MCF 10A (cell line): ENCODE results near the gene DDAH2. TPM values are rescaled to one million over a fixed set of nuclear protein-coding genes. Genes with fewer than 3 reads are reported as not detected.

Experiments used
- BruUV-seq: library from RNA; stranded (reverse); fragments of 400-500 nt; replicated peaks from 2 replicates; lab custom pipeline; 2021; lab: Mats Ljungman, UMichigan
- CTCF ChIA-PET: fragments of 300-600 bp; sonication (Branson Sonifier 250); formaldehyde crosslinking; extraction: SDS; loops from one replicate; lab custom pipeline; 2021; ENCODE audit warnings: antibody characterized with exemption, inconsistent platforms; lab: Yijun Ruan, JAX
- POLR2A ChIA-PET: fragments of 300-600, 350-650 bp; sonication (Branson Sonifier 250); formaldehyde crosslinking; extraction: SDS; loops from one replicate; lab custom pipeline; 2020; ENCODE audit warnings: antibody characterized with exemption, inconsistent platforms; lab: Yijun Ruan, JAX
- DNase-seq: peaks from one replicate; pipeline ENCODE4 v3.0.0-alpha.2; 2018; ENCODE audit not compliant: unreplicated experiment
- H3K27ac Mint-ChIP-seq: one replicate; pipeline ENCODE4 v1.8.0; 2022; ENCODE audit warnings: mild to moderate bottlenecking, low read depth, mixed read lengths; ENCODE audit not compliant: unreplicated experiment
- H3K27me3 Mint-ChIP-seq: one replicate; pipeline ENCODE4 v1.8.0; 2022; ENCODE audit warnings: mixed read lengths; ENCODE audit not compliant: insufficient read depth, unreplicated experiment
- H3K36me3 Mint-ChIP-seq: one replicate; pipeline ENCODE4 v1.8.0; 2022; ENCODE audit warnings: mild to moderate bottlenecking, moderate library complexity, mixed read lengths; ENCODE audit not compliant: insufficient read depth, unreplicated experiment
- H3K4me1 Mint-ChIP-seq: one replicate; pipeline ENCODE4 v1.8.0; 2022; ENCODE audit warnings: mixed read lengths; ENCODE audit not compliant: insufficient read depth, unreplicated experiment
- H3K4me3 Mint-ChIP-seq: one replicate; pipeline ENCODE4 v1.8.0; 2022; ENCODE audit warnings: mild to moderate bottlenecking, moderate library complexity, mixed read lengths; ENCODE audit not compliant: unreplicated experiment
- H3K9me3 Mint-ChIP-seq: one replicate; pipeline ENCODE4 v1.8.0; 2022; ENCODE audit warnings: mixed read lengths; ENCODE audit not compliant: unreplicated experiment
- intact Hi-C: fragments of 100-400 bp; cut with micrococcal nuclease; formaldehyde crosslinking; loops from 2 replicates; pipeline ENCODE4 v1.14.1; 2022
- total RNA-seq: library from RNA; stranded (reverse); gene quantifications from 2 replicates; pipeline ENCODE4 v1.2.3, GENCODE V29; 2022
- TF ChIP-seq, protein P1 (sequence below): fragments of 200-600 bp; IDR thresholded peaks from one replicate; pipeline ENCODE4 v1.8.0; 2022; ENCODE audit warnings: antibody characterized with exemption, mild to moderate bottlenecking; ENCODE audit not compliant: unreplicated experiment

Gene DDAH2
- total RNA-seq, 1 experiment from 2014 or later, result 8.5 TPM

DNA sequence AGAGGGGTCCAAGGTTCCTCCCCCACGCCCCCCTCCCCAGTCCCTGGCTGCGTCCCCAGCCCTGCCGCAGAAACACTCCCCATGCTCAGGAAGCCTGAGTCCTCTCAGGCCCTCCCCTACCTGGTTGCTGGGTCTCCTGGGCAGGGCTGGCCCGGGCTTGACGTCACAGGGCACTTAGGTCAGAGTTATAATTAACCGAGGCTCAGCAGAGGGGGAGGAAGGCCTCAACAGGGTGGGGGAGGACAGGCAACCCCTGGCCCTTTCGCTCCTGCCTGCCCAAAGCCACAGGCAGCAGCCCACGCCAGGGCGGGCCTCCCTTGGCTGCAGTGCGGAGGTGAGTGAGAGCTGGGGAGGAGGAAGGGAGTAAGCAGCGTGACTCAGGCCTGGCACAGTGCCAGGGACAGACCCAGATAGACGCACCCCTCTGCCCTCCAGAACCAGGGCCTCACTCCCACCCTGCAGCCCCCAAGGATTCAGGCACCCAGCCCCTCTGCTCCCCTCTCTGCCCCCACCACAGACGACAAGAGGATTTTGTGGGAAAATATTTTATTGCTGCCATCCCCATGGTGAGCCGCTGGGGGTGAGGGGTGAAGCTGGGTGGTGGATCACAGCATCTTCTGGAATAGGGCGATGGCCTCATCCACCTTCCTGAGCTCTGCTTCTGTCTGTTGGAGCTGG is 48.0 kb upstream of the DDAH2 start, which contains the start of gene VWA7:
Gene VWA7, minus strand, starts transcription at position 340 of the 678 bp plus-strand sequence. CDS start 549 bp downstream, outside the sequence.
- ChIA-PET POLR2A (interaction anchor here (0.7 to 2.2 kb wide), 21 partner anchors 9 to 125 kb away, joined by 3 to 14 read pairs (median 4); partner anchors contain the start of genes C6orf47, CLIC1, HSPA1A and HSPA1B), CTCF (interaction anchor here (0.5 to 1.8 kb wide), 3 partner anchors 14 to 1879 kb away, joined by 3 to 8 read pairs (median 4); no protein-coding TSS in a partner anchor)
- TF ChIP-seq, protein P1, sequence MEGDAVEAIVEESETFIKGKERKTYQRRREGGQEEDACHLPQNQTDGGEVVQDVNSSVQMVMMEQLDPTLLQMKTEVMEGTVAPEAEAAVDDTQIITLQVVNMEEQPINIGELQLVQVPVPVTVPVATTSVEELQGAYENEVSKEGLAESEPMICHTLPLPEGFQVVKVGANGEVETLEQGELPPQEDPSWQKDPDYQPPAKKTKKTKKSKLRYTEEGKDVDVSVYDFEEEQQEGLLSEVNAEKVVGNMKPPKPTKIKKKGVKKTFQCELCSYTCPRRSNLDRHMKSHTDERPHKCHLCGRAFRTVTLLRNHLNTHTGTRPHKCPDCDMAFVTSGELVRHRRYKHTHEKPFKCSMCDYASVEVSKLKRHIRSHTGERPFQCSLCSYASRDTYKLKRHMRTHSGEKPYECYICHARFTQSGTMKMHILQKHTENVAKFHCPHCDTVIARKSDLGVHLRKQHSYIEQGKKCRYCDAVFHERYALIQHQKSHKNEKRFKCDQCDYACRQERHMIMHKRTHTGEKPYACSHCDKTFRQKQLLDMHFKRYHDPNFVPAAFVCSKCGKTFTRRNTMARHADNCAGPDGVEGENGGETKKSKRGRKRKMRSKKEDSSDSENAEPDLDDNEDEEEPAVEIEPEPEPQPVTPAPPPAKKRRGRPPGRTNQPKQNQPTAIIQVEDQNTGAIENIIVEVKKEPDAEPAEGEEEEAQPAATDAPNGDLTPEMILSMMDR, result no peak
- H3K4me1 Mint-ChIP-seq, result peaks cover 26% of the 10 kb centered on the region
- H3K27me3 Mint-ChIP-seq, result no peaks in the 10 kb centered on the region
- H3K27ac Mint-ChIP-seq, result no peak within 1 kb of the TSS
- no TSS peak for BruUV-seq
- peak within 1 kb of the TSS; percentile 26 for H3K4me3 Mint-ChIP-seq
- intact Hi-C loops, result loop anchor here (1.0 to 10.0 kb wide), 2 partner anchors 14 to 232 kb away; partner anchors contain the start of genes ATP6V1G2, DDX39B and NFKBIL1
- no peaks in the 10 kb centered on the region for H3K9me3 Mint-ChIP-seq
- H3K36me3 Mint-ChIP-seq, result peaks cover 28% of the 10 kb centered on the region
- peak; percentile 95 for DNase-seq

DNA sequence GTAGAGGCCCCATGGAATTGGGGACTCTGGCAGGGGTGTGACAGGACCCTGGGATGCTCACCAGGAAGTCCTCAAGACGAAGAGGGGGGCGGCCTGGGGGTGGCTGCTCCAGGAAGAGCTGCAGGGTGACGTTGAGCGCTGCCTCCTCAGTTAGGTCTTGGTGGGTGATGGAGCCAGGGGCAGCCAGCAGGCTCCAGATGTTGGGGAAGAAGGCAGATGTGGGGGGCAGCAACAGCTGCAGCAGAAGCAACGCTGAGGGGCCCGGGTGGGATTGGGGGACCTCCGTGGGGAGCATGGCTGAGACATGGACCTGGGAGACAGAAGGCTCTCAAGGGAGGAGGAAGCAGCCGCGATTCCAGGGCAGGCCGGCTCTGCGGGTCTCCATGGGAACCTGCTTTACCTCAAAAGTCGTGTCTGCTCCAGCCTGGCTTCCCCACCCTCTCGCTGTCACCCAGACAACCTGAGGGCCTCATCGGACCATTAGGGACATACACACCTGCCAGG is 47.4 kb upstream of the DDAH2 start:
- peaks cover 26% of the 10 kb centered on the region for H3K4me1 Mint-ChIP-seq
- no peak for DNase-seq
- H3K4me3 Mint-ChIP-seq, result peak overlapping the region; percentile 26
- ChIA-PET CTCF (no interaction called here), POLR2A (interaction anchor here (0.9 to 2.2 kb wide), 7 partner anchors 12 to 59 kb away, joined by 4 to 14 read pairs (median 6); partner anchors contain the start of genes CLIC1 and HSPA1B)
- no peak overlapping the region for H3K27ac Mint-ChIP-seq
- H3K36me3 Mint-ChIP-seq, result peaks cover 27% of the 10 kb centered on the region
- no peaks in the 10 kb centered on the region for H3K27me3 Mint-ChIP-seq
- no TSS peak for BruUV-seq
- H3K9me3 Mint-ChIP-seq, result no peaks in the 10 kb centered on the region
- TF ChIP-seq, protein P1, result no peak
- intact Hi-C loops, result loop anchor here (10.0 kb wide), 1 partner anchor 232 kb away; the partner anchor contains the start of genes ATP6V1G2, DDX39B and NFKBIL1

DNA sequence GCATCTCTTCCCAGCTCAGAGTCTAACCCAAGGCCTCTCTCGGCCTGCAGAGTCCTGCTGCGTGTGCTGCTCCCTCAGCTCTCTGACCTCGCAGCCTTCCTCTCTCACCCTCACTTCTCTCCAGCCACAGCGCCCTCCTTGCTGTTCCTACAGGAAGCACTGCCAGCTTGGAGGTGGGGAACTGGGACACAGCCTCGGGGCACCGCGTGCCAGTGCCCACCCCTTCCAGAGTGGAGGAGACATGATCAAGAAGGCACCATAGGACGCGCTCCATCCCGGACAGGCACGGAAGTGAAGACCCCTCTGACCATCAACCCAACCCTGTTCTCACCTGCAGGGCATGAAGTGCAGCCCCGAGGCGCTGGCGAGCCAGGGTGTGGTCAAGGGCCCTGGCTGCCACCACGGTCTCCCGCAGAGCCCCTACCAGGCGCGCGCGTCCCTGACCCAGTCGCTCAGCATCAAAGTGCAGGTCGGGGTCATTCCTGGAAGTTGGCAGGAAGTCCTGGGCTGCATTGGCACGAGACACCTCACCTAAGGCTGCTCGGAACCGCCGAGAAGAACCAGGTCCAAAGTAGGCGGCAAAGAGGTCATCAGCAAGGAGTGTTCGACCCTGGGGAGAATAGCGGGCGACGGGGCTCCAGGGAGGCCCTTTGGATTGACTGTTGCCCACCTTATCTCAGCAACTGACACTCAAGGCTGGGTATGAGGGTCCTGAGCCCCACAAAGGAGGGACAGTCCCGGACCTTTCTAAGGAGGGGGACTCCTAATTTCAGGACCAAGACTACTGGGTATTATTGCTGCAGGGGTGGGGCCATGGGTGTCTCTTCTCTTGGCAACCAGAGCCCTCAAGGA is 46.8 kb upstream of the DDAH2 start:
- POLR2A ChIA-PET, result interaction anchor here (0.6 to 2.0 kb wide), 18 partner anchors 12 to 99 kb away, joined by 3 to 17 read pairs (median 4); partner anchors contain the start of genes CLIC1, HSPA1A, HSPA1B and HSPA1L
- H3K9me3 Mint-ChIP-seq, result no peaks in the 10 kb centered on the region

More for the DNA sequence above, 46.8 kb upstream of the DDAH2 start:
- H3K4me3 Mint-ChIP-seq, result peak overlapping the region; percentile 30
- H3K36me3 Mint-ChIP-seq, result peaks cover 20% of the 10 kb centered on the region
- H3K27ac Mint-ChIP-seq, result peak overlapping the region; percentile 73
- intact Hi-C loops, result loop anchor here (1.0 to 10.0 kb wide), 2 partner anchors 87 to 231 kb away; partner anchors contain the start of genes ATP6V1G2, DDX39B and NFKBIL1
- DNase-seq, result no peak
- CTCF ChIA-PET, result interaction anchor here (0.6 to 1.3 kb wide), 6 partner anchors 10 to 57 kb away, joined by 3 to 4 read pairs (median 3); partner anchors contain the start of gene VARS1
- BruUV-seq, result no TSS peak
- H3K4me1 Mint-ChIP-seq, result peaks cover 26% of the 10 kb centered on the region
- no peaks in the 10 kb centered on the region for H3K27me3 Mint-ChIP-seq
- TF ChIP-seq, protein P1, result no peak
